ENCODE measurements around the gene ZNF319. TPM values are rescaled to one million over a fixed set of nuclear protein-coding genes. Genes with fewer than 3 reads are reported as not detected.

ZNF319 gene
- total and polyA plus RNA-seq, 2 of the 13 experiments (the other 11 are each of a cell fraction or from before 2014, with no cell fraction given), result 2.4 to 3.6 TPM

GRCh38 chr16:58000706-58001676 lies 519 bp upstream of the ZNF319 start, which contains the start of gene USB1 (continued):
- peak; percentile 36; the same call in 1 of the 2 replicates for TF ChIP-seq GMEB1 (CRISPR knock-in tag; IDR thresholded peaks at IDR 0.05; ENCODE audit: borderline replicate concordance)
- peak; percentile 70 for TF ChIP-seq MEIS1 (CRISPR knock-in tag; IDR thresholded peaks at IDR 0.05; ENCODE audit: borderline replicate concordance)
- peak; percentile 88 for TF ChIP-seq IKZF5 (CRISPR knock-in tag; IDR thresholded peaks at IDR 0.05)
- TF ChIP-seq MBNL3 (CRISPR knock-in tag; conservative IDR thresholded peaks at IDR 0.05), result no peak
- TF ChIP-seq BCL6 (CRISPR knock-in tag; IDR thresholded peaks at IDR 0.05), result no peak
- no peak for TF ChIP-seq ZUFSP (CRISPR knock-in tag; IDR thresholded peaks at IDR 0.05; ENCODE audit: borderline replicate concordance)
- peak; percentile 94 for TF ChIP-seq PHF8 (CRISPR knock-in tag; IDR thresholded peaks at IDR 0.05)
- peak; percentile 36; the same call in 1 of the 2 replicates for TF ChIP-seq ZBED4 (CRISPR knock-in tag; IDR thresholded peaks at IDR 0.05; ENCODE audit: borderline replicate concordance)
- TF ChIP-seq AGO1 (IDR thresholded peaks at IDR 0.05; ENCODE audit: low read depth, low read length, poor library complexity, severe bottlenecking), result peak; percentile 61
- TF ChIP-seq GZF1 (CRISPR knock-in tag; IDR thresholded peaks at IDR 0.05), result peak; percentile 80
- peak; percentile 85 for TF ChIP-seq YEATS4 (CRISPR knock-in tag; IDR thresholded peaks at IDR 0.05; ENCODE audit: borderline replicate concordance)
- no peak for TF ChIP-seq ZBTB1 (CRISPR knock-in tag; IDR thresholded peaks at IDR 0.05; ENCODE audit: borderline replicate concordance)
- peak; percentile 33; the same call in 1 of the 2 replicates for TF ChIP-seq SOX5 (CRISPR knock-in tag; IDR thresholded peaks at IDR 0.05; ENCODE audit: borderline replicate concordance)
- TF ChIP-seq ZBTB26 (CRISPR knock-in tag; IDR thresholded peaks at IDR 0.05; ENCODE audit: borderline replicate concordance), result no peak
